GM06990 (cell line): ENCODE data around the gene TAC1.

Source experiments
- DNase-seq: peaks from one replicate; pipeline ENCODE4 v3.0.0-alpha.2; 2011; ENCODE audit not compliant: insufficient read length; ENCODE audit errors: extremely low read depth
- H3K27me3 ChIP-seq: replicated peaks from 2 replicates; pipeline ENCODE4 v1.6.0; 2011; ENCODE audit warnings: low read length; ENCODE audit not compliant: control insufficient read depth, insufficient read depth
- H3K36me3 ChIP-seq: 2 replicates; pipeline ENCODE4 v1.5.1; 2011; ENCODE audit warnings: low read length; ENCODE audit not compliant: control insufficient read depth, insufficient read depth
- H3K4me3 ChIP-seq: replicated peaks from 2 replicates; pipeline ENCODE4 v1.5.1; 2011; ENCODE audit warnings: low read depth, mild to moderate bottlenecking, control low read depth, low read length
- CTCF ChIP-seq: IDR thresholded peaks from 2 replicates; pipeline ENCODE4 v1.5.1; 2011; ENCODE audit warnings: low read length, control low read depth, mild to moderate bottlenecking, inconsistent platforms; ENCODE audit not compliant: insufficient read depth, poor library complexity, severe bottlenecking

TAC1 gene

GRCh38 chr7:97731736-97732564 lies at the start of gene TAC1:
TSS of gene TAC1 (plus strand) at chr7:97732086. CDS start at chr7:97732613, 527 bp downstream.
- Histone ChIP-seq H3K4me3 (no peak within 1 kb of the TSS), H3K27me3 (no peaks in the 10 kb centered on the region), H3K36me3 (no peaks in the 10 kb centered on the region)
- TF ChIP-seq CTCF, result no peak
- no peak for DNase-seq

DNA sequence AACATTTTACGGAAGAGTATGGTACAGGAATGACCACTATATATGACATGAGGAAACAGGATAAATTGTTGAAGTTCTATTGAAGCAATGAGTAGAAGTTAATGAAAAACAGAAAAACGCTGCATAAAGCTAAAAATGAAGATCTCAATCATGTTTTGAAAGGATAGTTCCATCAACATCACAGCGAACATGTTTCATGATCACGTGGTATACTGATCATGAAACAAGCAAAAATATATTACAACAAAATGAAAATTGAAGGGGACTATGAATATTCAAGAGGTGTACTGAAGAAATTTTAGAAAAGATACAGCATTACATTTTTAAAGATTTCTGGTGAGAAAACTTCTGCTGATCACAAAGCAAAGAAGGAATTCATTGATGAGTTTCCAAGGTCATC lies 45.9 kb upstream of the TAC1 start:
- DNase-seq, result no peak
- Histone ChIP-seq H3K36me3 (no peaks in the 10 kb centered on the region), H3K27me3 (no peaks in the 10 kb centered on the region), H3K4me3 (no peak overlapping the region)
- no peak for TF ChIP-seq CTCF

- no peak for DNase-seq
- H3K36me3 ChIP-seq, result no peaks in the 10 kb centered on the region
- no peaks in the 10 kb centered on the region for H3K27me3 ChIP-seq
- H3K4me3 ChIP-seq, result no peak overlapping the region
- TF ChIP-seq CTCF, result no peak
Observed at GRCh38 chr7:97693586-97693985, 38.3 kb upstream of the TAC1 start.

DNA sequence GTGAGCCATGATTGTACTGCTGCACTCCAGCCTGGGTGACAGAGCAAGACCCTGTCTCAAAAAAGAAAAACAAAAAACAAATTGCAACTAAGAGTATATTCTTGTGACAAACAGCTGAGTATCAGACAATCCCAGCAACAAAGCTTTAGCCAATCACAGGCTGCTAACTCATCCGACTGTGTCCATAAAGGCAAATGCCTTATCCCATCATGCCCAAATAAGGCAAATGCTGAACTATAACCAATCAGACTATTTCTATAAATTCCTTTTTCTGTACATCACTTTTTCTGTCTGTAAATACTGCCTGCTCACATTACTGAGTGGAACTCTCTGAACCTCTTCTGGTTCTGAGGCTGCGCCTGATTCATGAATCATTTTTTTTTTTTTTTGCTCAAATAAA lies 37.5 kb upstream of the TAC1 start:
- Histone ChIP-seq H3K36me3 (no peaks in the 10 kb centered on the region), H3K27me3 (no peaks in the 10 kb centered on the region), H3K4me3 (no peak overlapping the region)
- TF ChIP-seq CTCF, result no peak
- no peak for DNase-seq

- TF ChIP-seq CTCF, result no peak
- H3K36me3 ChIP-seq, result no peaks in the 10 kb centered on the region
- H3K4me3 ChIP-seq, result no peak overlapping the region
- no peak for DNase-seq
- no peaks in the 10 kb centered on the region for H3K27me3 ChIP-seq
Observed at GRCh38 chr7:97697396-97697795, 34.5 kb upstream of the TAC1 start.
